Right hindlimb (tissue), 1 donor: ENCODE measurements around the gene ITPKB.
"Not testable (repeated sequence)": the region's sequence is repeated elsewhere in the genome, so short reads cannot be mapped to it uniquely, and the experiment has no call there.

ENCODE experiments used
- DNase-seq: peaks from one replicate; pipeline ENCODE4 v3.0.0-alpha.2; 2018

The ITPKB gene

GRCh38 chr1:226598955-226599354 is 140.1 kb downstream of the ITPKB start:
- DNase-seq = not testable (repeated sequence)

GRCh38 chr1:226598455-226598849 is 140.6 kb downstream of the ITPKB start:
- DNase-seq = no peak

- DNase-seq = no peak
These were observed 141.2 kb downstream of the ITPKB start for GRCh38 chr1:226597616-226598454.

DNA sequence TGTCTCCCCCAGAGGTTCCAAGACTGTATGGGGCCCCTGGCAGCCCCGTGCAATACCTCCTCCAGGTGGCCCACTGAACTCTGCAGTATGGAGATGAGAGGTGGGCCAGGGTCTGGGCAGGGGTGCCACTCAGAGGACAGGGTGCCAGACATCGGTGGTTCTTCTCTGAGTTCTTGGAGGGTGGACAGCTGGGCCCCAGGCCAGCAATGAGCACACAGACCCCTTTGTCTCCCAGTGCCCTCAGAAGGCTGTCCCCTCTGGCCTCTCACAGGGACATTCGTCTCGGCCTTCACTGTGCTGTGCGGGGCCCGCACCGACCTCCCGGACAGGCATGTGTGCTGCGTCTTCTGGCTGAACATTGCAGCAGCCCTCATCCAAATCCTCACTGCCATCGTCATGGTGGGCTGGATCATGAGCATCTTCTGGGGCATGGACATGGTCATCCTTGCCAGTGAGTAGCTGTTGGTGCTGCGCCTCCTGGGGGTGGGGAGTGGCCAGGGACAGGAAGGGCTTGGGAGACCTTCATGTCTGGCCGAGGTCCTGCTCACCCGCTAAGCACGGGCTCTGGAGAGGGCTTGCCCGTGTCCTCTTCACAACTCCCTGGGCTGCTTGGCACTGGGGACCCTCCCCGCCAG is 142.4 kb downstream of the ITPKB start:
- DNase-seq = no peak

DNA sequence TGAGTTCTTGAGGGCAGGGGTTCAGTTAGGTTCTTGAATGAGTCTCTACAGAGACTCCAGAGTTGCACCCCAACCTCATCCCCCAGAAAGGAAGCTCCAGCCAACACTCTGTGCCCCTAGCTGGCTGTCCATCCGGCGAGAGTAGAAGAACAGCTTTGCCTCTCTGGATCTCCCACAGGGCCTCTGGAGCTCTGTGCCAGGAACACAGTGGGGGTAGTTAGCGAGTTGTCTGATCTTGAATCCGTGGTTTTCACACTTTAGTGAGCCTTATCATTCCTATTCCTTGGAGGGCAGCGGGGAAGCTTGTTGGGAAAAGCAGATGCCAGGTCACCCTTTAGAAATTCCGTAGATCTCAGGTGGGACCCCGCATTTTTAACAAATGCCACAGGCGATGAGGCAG is 145.5 kb downstream of the ITPKB start:
- no peak for DNase-seq

DNA sequence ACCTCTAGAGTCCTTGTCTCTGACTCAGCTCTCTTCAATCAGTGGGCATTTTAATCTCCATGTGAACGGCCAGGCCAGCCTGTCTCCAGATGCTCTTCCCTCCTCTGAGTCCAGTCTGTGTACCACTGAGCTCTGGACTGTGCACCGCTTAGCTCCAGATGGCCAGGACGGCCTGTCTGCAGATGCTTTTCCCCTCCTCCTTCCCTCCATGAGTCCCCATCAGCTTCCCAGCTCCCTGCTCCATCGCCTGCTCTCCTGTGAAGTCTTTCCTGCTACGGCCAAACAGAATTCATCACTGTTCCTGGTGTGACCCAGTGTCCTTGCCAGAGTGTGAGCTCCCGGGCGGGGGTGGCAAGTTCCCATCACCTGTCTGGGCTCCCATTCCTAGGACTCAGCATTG is 148.5 kb downstream of the ITPKB start:
- DNase-seq = no peak

DNA sequence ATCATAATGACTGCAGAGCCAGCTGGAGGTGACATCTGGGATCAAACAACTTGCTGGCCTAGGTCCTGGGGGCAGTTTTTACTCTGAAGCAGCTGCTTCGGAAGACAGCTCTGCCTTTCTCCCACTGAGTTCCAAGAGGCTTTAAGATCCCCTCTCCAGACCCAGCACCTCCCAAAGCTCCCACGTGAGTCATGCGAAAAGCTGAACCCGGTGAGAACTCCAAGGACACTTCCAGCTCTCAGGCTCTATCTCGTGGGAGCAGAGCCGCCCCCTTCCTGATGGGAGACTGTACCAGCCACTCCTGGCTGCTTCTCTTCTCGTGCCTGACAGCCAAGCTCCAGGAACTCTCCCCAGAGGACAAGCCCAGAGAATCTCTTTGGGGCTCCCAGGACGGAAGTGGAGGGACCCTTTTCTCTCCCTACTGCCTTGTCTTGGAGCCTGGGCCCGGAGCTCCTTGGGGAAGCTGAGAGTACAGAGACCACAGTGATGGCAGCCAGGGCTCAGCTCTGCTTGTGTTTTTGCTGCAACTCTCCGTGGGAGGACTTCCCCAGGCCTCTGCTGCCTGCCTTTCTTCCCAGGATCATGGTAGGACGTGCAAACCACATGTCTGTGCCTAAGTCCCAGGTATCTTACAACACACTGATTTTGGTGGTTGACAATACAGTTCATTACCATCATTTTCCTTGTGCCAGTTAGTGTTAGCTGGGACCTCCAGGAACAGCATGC is 149.9 kb downstream of the ITPKB start:
- no peak for DNase-seq

- DNase-seq = no peak
These were observed 150.6 kb downstream of the ITPKB start for GRCh38 chr1:226588484-226588883.

- DNase-seq = no peak
These were observed 152.2 kb downstream of the ITPKB start for GRCh38 chr1:226586650-226587422.

DNA sequence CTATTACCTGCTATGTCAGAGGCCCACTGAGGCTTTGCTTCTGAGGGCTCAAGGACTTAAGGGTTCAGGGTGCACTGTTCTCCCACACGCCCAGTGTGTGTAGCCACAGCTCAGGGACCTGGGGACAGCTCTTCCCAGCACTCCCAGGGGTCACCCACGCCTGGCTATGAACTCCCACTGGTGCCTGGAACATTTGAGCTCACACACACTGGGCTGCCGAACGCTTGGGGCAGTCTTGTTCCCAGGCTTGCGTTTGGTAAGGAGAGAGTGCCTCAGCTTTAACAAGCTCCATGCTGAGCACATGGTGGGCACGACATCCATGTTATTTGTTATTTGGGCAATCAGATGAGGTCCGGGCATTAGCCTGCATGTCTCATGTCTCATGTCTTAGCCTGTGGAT is 153.0 kb downstream of the ITPKB start:
- DNase-seq = no peak

DNA sequence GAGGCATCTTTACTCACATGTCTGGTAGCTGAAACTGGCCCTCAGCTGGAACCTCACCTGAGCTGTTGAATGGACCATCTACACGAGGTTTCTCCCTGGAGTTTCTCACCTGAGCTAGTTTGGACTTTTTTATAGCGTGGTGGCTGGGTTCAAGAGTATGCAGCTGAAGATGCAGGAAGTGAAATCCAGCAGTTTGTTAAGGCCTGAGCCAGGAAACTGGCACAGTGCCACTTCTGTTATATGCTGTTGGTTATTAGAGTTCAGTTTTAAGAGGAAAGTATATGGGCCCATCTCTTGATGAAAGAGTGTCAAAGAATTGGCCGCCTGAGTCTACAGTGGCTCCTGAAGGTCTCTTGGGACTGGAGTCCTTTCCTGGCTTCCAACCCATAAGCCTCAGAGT is 154.9 kb downstream of the ITPKB start:
- DNase-seq = no peak

GRCh38 chr1:226582966-226583365 is 156.1 kb downstream of the ITPKB start:
- DNase-seq = no peak
